HUES48 (cell line): ENCODE data around the gene NEDD4L.

ENCODE experiments used
- H3K27ac ChIP-seq: one replicate; pipeline ENCODE4 v1.7.0; 2013; ENCODE audit warnings: low read depth, low read length, inconsistent platforms
- H3K27me3 ChIP-seq: 2 replicates; pipeline ENCODE4 v1.6.1; 2013; ENCODE audit warnings: mild to moderate bottlenecking, low read length; ENCODE audit not compliant: control insufficient read depth, insufficient read depth
- H3K36me3 ChIP-seq: 2 replicates; pipeline ENCODE4 v1.6.1; 2013; ENCODE audit warnings: low read length; ENCODE audit not compliant: control insufficient read depth, insufficient read depth
- H3K4me1 ChIP-seq: 2 replicates; pipeline ENCODE4 v1.6.1; 2013; ENCODE audit warnings: mild to moderate bottlenecking, low read length; ENCODE audit not compliant: control insufficient read depth, insufficient read depth
- H3K4me3 ChIP-seq: 2 replicates; pipeline ENCODE4 v1.5.1; 2013; ENCODE audit warnings: mild to moderate bottlenecking, low read depth, low read length
- H3K9ac ChIP-seq: 2 replicates; pipeline ENCODE4 v1.6.1; 2013; ENCODE audit warnings: mild to moderate bottlenecking, low read depth, low read length, moderate library complexity
- H3K9me3 ChIP-seq: 2 replicates; pipeline ENCODE4 v1.6.1; 2013; ENCODE audit warnings: low read length; ENCODE audit not compliant: control insufficient read depth, insufficient read depth

NEDD4L gene

DNA sequence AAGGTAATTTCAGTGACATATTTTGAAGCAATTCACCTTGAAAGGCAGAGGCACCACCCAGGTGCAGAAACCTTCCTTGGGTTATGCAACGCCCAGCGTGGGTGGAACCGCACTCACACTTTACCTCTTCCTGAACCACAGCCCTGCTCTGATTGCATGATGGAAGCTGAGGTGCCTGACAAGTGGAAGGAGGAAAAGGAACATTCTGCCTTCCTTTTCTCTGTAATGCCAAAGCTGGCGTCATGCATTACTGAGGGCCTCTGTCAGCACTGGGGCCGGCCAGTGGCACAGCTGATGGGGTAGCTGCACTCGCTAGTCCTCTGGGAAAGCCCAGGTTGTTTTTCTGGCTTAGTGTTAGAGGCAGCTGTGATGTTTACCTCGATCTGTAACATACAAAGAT, 266.5 kb downstream of the NEDD4L start:
- Histone ChIP-seq H3K4me1 (peaks cover 5% of the 10 kb centered on the region; the same call in 1 of the 2 replicates), H3K9ac (peak overlapping the region; percentile 14; the same call in 1 of the 2 replicates), H3K9me3 (no peaks in the 10 kb centered on the region), H3K36me3 (no peaks in the 10 kb centered on the region), H3K4me3 (no peak overlapping the region), H3K27me3 (no peaks in the 10 kb centered on the region), H3K27ac (no peak overlapping the region)

- Histone ChIP-seq H3K4me1 (peaks cover 12% of the 10 kb centered on the region), H3K36me3 (no peaks in the 10 kb centered on the region), H3K4me3 (no peak overlapping the region), H3K9me3 (no peaks in the 10 kb centered on the region), H3K9ac (no peak overlapping the region), H3K27ac (no peak overlapping the region), H3K27me3 (no peaks in the 10 kb centered on the region)
Observed at GRCh38 chr18:58311390-58311789, 267.4 kb downstream of the NEDD4L start.

- no peaks in the 10 kb centered on the region for H3K36me3 ChIP-seq
- no peaks in the 10 kb centered on the region for H3K27me3 ChIP-seq
- peaks cover 21% of the 10 kb centered on the region for H3K4me1 ChIP-seq
- no peak overlapping the region for H3K4me3 ChIP-seq
- H3K9me3 ChIP-seq, result no peaks in the 10 kb centered on the region
- no peak overlapping the region for H3K27ac ChIP-seq
- H3K9ac ChIP-seq, result no peak overlapping the region
Observed at GRCh38 chr18:58313491-58314032, 269.5 kb downstream of the NEDD4L start.

- no peaks in the 10 kb centered on the region for H3K36me3 ChIP-seq
- H3K27me3 ChIP-seq, result no peaks in the 10 kb centered on the region
- H3K9me3 ChIP-seq, result no peaks in the 10 kb centered on the region
- H3K27ac ChIP-seq, result no peak overlapping the region
- peaks cover 21% of the 10 kb centered on the region for H3K4me1 ChIP-seq
- H3K4me3 ChIP-seq, result no peak overlapping the region
- H3K9ac ChIP-seq, result no peak overlapping the region
Observed at GRCh38 chr18:58314284-58314683, 270.3 kb downstream of the NEDD4L start.

GRCh38 chr18:58315041-58315440, 271.0 kb downstream of the NEDD4L start:
- no peak overlapping the region for H3K4me3 ChIP-seq
- H3K4me1 ChIP-seq, result peaks cover 21% of the 10 kb centered on the region
- H3K27ac ChIP-seq, result no peak overlapping the region
- no peaks in the 10 kb centered on the region for H3K36me3 ChIP-seq
- H3K27me3 ChIP-seq, result no peaks in the 10 kb centered on the region
- H3K9ac ChIP-seq, result no peak overlapping the region
- H3K9me3 ChIP-seq, result no peaks in the 10 kb centered on the region

GRCh38 chr18:58315739-58316215, 271.8 kb downstream of the NEDD4L start:
- Histone ChIP-seq H3K4me1 (peaks cover 21% of the 10 kb centered on the region), H3K27ac (no peak overlapping the region), H3K36me3 (no peaks in the 10 kb centered on the region), H3K4me3 (no peak overlapping the region), H3K27me3 (no peaks in the 10 kb centered on the region), H3K9ac (no peak overlapping the region), H3K9me3 (no peaks in the 10 kb centered on the region)

DNA sequence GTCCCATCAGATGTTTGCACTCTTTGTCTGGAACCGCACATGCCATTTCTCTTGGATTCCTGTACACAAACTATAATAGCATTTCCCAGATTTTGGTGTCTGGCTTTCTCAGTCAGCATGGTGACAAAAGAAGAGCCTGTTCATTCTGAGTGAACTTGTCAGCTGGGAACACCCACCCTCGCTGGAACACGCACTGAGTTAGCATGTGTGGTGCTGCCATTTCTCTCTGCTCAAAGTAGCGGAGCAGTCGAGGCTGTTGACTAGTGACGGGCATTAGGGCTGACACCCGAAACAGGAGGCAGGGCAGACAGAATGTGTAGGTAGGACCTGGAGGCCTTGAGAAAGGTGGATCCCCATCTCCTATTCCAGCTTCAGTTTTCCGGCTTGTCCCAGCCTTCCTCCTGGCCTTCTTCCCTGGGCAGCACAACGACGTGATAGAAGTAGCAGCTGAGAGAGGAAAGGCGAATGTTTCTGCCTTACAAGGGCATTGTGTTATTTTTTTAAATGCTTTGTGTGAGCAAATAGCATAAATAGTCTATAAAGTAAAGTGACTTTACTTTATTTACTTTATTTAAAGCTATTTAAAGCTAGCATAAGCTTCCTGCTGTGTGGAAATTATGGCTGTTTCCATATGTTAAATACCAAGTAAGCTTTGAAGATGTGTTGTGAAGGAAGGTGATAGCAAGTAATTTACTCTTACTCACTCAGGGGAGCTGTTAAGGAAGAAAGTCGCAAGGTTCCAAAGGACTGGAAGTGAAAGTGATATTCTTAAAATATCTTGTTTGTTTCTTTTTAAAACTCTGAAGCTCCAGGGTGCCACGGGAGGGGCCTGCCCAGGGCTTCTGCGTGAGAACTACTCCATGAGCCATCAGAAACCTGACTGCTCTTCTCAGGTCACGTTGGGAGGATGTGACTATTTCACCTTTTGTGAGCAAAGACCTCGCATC, 272.6 kb downstream of the NEDD4L start:
- Histone ChIP-seq H3K9ac (no peak overlapping the region), H3K27me3 (no peaks in the 10 kb centered on the region), H3K36me3 (no peaks in the 10 kb centered on the region), H3K27ac (peak overlapping the region; percentile 9), H3K9me3 (no peaks in the 10 kb centered on the region), H3K4me1 (peaks cover 21% of the 10 kb centered on the region), H3K4me3 (no peak overlapping the region)

GRCh38 chr18:58319719-58320118, 275.7 kb downstream of the NEDD4L start:
- Histone ChIP-seq H3K9me3 (no peaks in the 10 kb centered on the region), H3K36me3 (peaks cover 16% of the 10 kb centered on the region), H3K4me1 (peaks cover 17% of the 10 kb centered on the region), H3K27ac (no peak overlapping the region), H3K27me3 (no peaks in the 10 kb centered on the region), H3K9ac (no peak overlapping the region), H3K4me3 (no peak overlapping the region)

DNA sequence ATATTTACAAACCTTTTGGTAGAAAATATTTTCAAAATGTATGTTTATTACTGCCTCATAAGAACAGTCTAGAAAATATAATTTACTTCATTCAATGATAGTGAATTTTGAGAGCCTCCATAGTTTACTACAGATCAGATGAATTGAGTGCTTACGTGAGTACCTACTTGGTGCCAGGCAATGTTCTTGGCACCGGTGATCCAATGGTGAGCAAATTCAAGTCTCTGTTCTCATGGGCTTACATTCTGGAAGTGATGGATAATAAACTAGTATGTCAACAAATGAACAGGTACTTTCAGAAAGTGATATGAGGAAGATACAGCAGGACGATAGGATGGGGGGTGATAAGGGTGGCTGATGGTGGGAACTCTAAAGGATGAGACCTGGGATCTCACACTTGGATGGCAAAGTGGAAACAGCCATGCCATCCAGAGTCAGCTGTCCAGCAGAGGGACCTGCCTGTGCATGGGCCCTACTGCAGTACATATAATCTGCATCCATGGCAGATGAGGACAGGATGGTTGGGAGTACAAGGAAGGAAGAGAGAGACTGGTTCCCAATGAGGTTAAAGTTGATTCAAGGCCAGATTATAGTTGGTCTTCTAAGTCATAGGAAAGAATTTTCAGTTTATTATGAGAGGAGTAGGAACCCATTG, 277.0 kb downstream of the NEDD4L start:
- no peak overlapping the region for H3K4me3 ChIP-seq
- H3K4me1 ChIP-seq, result peaks cover 13% of the 10 kb centered on the region
- no peaks in the 10 kb centered on the region for H3K9me3 ChIP-seq
- H3K27me3 ChIP-seq, result no peaks in the 10 kb centered on the region
- peaks cover 28% of the 10 kb centered on the region for H3K36me3 ChIP-seq
- no peak overlapping the region for H3K27ac ChIP-seq
- H3K9ac ChIP-seq, result no peak overlapping the region

GRCh38 chr18:58321986-58322385, 278.0 kb downstream of the NEDD4L start:
- Histone ChIP-seq H3K9me3 (no peaks in the 10 kb centered on the region), H3K4me3 (no peak overlapping the region), H3K36me3 (peaks cover 37% of the 10 kb centered on the region), H3K9ac (no peak overlapping the region), H3K27ac (no peak overlapping the region), H3K27me3 (no peaks in the 10 kb centered on the region), H3K4me1 (peaks cover 3% of the 10 kb centered on the region)

DNA sequence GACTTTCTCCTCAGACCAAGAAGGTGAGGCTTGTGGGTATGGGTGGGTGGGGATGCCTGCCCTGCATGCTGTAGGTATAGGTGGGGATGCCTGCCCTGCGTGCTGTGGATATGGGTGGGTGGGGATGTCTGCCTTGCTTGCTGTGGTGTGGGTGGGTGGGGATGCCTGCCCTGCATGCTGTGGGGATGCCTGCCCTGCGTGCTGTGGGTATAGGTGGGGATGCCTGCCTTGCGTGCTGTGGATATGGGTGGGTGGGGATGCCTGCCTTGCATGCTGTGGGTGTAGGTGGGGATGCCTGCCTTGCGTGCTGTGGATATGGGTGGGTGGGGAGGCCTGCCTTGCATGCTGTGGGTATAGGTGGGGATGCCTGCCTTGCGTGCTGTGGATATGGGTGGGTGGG, 278.4 kb downstream of the NEDD4L start:
- no peak overlapping the region for H3K4me3 ChIP-seq
- peaks cover 37% of the 10 kb centered on the region for H3K36me3 ChIP-seq
- H3K9ac ChIP-seq, result no peak overlapping the region
- no peak overlapping the region for H3K27ac ChIP-seq
- no peaks in the 10 kb centered on the region for H3K9me3 ChIP-seq
- no peaks in the 10 kb centered on the region for H3K27me3 ChIP-seq
- no peaks in the 10 kb centered on the region for H3K4me1 ChIP-seq
